ACC112 (cell line): ENCODE data around the gene PDIA4.
"Not testable (repeated sequence)": the region's sequence is repeated elsewhere in the genome, so short reads cannot be mapped to it uniquely, and the experiment has no call there.

ENCODE experiments used
- H2AFZ ChIP-seq: fragments of 200-600 bp; sonication (generic); one replicate; pipeline ENCODE4 v1.6.0; 2017; ENCODE audit warnings: antibody characterized with exemption, low read length; ENCODE audit not compliant: unreplicated experiment
- H3K27ac ChIP-seq: fragments of 200-600 bp; sonication (generic); 2 replicates; pipeline ENCODE4 v1.5.1; 2014; ENCODE audit warnings: low read depth, mild to moderate bottlenecking, antibody characterized with exemption, low read length, moderate library complexity
- H3K27me3 ChIP-seq: fragments of 200-600 bp; sonication (generic); 2 replicates; pipeline ENCODE4 v1.6.1; 2014; ENCODE audit warnings: mild to moderate bottlenecking, antibody characterized with exemption, low read length, moderate library complexity, mixed read lengths; ENCODE audit not compliant: insufficient read depth
- H3K36me3 ChIP-seq: fragments of 200-600 bp; sonication (generic); 2 replicates; pipeline ENCODE4 v1.6.1; 2016; ENCODE audit warnings: mild to moderate bottlenecking, antibody characterized with exemption, low read length, moderate library complexity, mixed read lengths; ENCODE audit not compliant: insufficient read depth
- H3K4me1 ChIP-seq: fragments of 200-600 bp; sonication (generic); one replicate; pipeline ENCODE4 v1.6.1; 2016; ENCODE audit warnings: low read length, mixed read lengths; ENCODE audit not compliant: insufficient read depth, unreplicated experiment, control insufficient read depth
- H3K4me3 ChIP-seq: fragments of 200-600 bp; sonication (generic); 2 replicates; pipeline ENCODE4 v1.5.1; 2014; ENCODE audit warnings: mild to moderate bottlenecking, low read depth, low read length
- H3K79me2 ChIP-seq: fragments of 200-600 bp; sonication (generic); one replicate; pipeline ENCODE4 v1.6.0; 2016; ENCODE audit warnings: low read length; ENCODE audit not compliant: control insufficient read depth, unreplicated experiment, insufficient read depth

The PDIA4 gene

DNA sequence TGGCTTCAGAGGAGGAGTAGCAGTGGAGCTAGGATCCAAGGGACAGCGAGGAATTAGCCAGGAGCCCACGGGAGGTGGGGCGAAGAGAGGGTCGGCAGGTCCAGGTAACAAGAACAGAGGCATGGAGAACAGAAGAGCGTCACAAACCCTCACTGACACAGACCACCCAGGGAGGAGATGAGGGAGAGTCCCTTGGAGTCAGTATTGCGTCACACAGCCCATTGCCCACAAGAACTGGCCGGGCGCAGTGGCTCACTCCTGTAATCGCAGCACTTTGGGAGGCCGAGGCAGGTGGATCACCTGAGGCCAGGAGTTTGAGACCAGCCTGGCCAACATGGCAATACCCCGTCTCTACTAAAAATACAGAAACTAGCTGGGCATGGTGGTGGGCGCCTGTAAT, 15.6 kb downstream of the PDIA4 start:
- H3K27me3 ChIP-seq, H3K4me3 ChIP-seq, H3K79me2 ChIP-seq, H2AFZ ChIP-seq, H3K4me1 ChIP-seq, H3K27ac ChIP-seq, H3K36me3 ChIP-seq: not testable (repeated sequence)

DNA sequence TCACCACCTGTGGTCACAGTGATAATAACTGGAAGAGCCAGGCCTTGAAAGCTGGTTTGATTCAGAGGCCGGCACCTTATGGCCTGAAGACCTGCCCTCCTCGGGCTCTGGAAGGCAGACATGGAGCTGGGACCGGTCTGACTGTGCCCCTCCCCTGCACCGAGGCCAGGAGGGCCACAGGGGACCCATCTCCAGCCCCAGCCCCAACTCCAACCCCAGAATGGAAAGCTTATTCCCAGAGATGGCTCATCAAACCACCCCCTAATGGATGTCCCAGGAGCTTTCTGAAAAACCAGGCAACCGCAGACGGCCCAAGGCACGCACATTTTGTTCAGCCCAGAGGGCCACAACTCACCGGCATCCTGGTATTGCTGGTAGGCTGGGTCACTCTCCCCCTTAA, 16.8 kb downstream of the PDIA4 start:
- no peaks in the 10 kb centered on the region for H3K27me3 ChIP-seq
- H3K4me3 ChIP-seq = no peak overlapping the region
- 0 out of 2 replicates have a peak, but pooled peaks cover under 1% of the 10 kb centered on the region for H3K36me3 ChIP-seq
- H3K4me1 ChIP-seq = no peaks in the 10 kb centered on the region
- H2AFZ ChIP-seq = no peak overlapping the region
- H3K79me2 ChIP-seq = no peaks in the 10 kb centered on the region
- no peak overlapping the region for H3K27ac ChIP-seq

DNA sequence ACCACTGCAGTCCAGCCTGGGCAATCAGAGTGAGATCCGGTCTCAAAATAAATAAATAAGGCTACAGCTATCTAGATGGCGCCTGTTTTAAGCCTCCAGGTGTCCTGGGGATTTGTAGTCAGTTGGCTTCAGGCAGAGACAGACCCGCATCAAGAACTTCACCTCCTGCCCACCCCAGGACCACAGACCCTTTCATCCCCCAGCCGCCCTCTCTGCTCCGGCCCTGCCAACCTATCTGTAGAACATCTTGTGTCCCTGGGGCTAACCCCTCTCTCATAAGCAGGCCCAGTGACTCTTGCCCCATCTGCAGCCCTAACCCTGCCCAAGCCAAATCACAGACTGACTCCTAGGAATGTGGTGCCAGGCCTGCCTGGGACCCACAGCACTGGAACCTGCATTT, 17.9 kb downstream of the PDIA4 start:
- Histone ChIP-seq H3K4me3 (no peak overlapping the region), H3K79me2 (no peaks in the 10 kb centered on the region), H3K36me3 (0 out of 2 replicates have a peak, but pooled peaks cover 5% of the 10 kb centered on the region), H3K27ac (no peak overlapping the region), H3K27me3 (no peaks in the 10 kb centered on the region), H3K4me1 (no peaks in the 10 kb centered on the region), H2AFZ (no peak overlapping the region)

DNA sequence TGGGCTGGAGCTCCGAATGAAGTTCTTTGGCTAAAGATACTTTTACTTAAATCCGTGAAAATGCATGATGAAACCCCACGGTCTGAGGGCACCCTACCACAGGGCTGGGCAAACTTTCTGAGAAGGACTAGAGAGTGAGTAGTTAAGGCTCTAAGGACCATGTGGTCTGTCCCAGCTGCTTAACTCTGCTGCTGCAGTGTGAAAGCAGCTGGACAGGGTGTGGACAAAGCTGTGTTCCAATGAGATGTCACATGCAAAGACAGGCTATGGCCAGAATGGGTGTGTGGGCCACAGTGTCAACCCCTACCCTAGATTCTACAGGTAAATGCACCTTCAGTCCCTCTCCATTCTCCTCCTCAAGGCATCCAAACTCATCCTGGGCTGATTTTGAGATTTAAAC, 18.8 kb downstream of the PDIA4 start:
- H2AFZ ChIP-seq = no peak overlapping the region
- no peak overlapping the region for H3K27ac ChIP-seq
- H3K27me3 ChIP-seq = no peaks in the 10 kb centered on the region
- H3K4me1 ChIP-seq = no peaks in the 10 kb centered on the region
- no peak overlapping the region for H3K4me3 ChIP-seq
- H3K79me2 ChIP-seq = no peaks in the 10 kb centered on the region
- 0 out of 2 replicates have a peak, but pooled peaks cover 5% of the 10 kb centered on the region for H3K36me3 ChIP-seq

DNA sequence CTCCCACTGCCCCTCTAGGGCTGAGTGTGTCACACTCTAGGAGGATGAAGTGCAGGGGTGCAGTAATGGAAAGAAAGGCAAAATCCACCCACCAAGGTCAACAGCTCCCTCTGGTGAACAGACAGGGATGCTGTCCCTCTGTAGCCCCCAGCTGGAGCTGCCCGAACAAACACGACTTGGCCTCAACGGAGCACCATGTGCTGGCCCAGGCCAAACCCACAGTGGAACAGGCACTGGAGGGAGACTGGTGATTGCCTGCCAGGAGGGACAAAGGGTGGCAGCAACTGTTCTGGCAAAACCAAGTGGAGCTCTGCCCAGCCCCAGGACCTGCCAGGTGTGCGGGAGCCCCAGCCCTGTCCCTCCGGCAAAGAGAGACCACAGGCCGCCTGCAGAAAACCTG, 20.7 kb downstream of the PDIA4 start:
- H3K79me2 ChIP-seq = no peaks in the 10 kb centered on the region
- H3K36me3 ChIP-seq = peaks cover 13% of the 10 kb centered on the region; the same call in 1 of the 2 replicates
- no peak overlapping the region for H3K27ac ChIP-seq
- no peak overlapping the region for H3K4me3 ChIP-seq
- H3K27me3 ChIP-seq = no peaks in the 10 kb centered on the region
- H3K4me1 ChIP-seq = no peaks in the 10 kb centered on the region
- no peak overlapping the region for H2AFZ ChIP-seq

DNA sequence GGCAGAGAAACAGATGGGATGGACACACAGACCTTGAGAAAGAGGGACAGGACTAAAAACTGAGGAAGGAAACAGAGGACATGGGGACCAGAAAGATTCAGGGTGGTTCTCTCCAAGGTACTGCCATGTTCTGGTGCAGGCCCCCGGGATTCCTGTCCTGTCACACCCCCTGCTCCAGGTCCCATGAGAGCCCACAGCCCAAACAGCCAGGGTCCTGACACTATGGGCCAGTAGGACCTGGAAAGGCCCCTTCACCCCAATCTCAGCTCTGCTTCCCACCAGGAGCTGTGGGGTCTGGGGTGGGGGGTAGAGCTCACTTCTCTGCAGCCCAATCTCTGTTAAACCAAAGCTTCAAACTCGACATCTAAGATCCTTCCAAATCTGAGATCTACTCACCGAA, 21.2 kb downstream of the PDIA4 start:
- H3K79me2 ChIP-seq = no peaks in the 10 kb centered on the region
- H2AFZ ChIP-seq = no peak overlapping the region
- no peaks in the 10 kb centered on the region for H3K4me1 ChIP-seq
- no peaks in the 10 kb centered on the region for H3K27me3 ChIP-seq
- no peak overlapping the region for H3K27ac ChIP-seq
- no peak overlapping the region for H3K4me3 ChIP-seq
- peaks cover 13% of the 10 kb centered on the region; the same call in 1 of the 2 replicates for H3K36me3 ChIP-seq

DNA sequence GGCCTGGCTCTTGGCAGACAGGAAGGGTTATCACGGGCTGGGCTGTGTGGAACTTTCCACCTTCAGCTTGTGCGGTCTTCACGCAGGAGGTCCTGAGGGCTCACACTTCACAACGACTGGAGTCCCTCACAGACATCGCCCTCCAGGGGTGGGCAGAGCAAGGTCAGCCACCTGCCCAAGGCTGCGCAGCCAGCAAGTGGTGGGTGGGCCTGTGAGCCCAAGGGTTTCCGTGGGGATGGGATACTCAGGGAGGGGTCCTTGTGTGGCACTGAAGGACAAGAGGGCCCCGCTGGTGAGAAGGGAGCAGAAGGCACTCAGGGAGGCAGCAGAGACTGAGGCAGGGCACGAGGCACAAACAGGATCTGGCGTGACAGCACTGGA, 22.0 kb downstream of the PDIA4 start:
- no peak overlapping the region for H3K4me3 ChIP-seq
- no peaks in the 10 kb centered on the region for H3K79me2 ChIP-seq
- H3K27me3 ChIP-seq = no peaks in the 10 kb centered on the region
- H3K36me3 ChIP-seq = peaks cover 13% of the 10 kb centered on the region; the same call in 1 of the 2 replicates
- H2AFZ ChIP-seq = no peak overlapping the region
- no peaks in the 10 kb centered on the region for H3K4me1 ChIP-seq
- H3K27ac ChIP-seq = no peak overlapping the region

DNA sequence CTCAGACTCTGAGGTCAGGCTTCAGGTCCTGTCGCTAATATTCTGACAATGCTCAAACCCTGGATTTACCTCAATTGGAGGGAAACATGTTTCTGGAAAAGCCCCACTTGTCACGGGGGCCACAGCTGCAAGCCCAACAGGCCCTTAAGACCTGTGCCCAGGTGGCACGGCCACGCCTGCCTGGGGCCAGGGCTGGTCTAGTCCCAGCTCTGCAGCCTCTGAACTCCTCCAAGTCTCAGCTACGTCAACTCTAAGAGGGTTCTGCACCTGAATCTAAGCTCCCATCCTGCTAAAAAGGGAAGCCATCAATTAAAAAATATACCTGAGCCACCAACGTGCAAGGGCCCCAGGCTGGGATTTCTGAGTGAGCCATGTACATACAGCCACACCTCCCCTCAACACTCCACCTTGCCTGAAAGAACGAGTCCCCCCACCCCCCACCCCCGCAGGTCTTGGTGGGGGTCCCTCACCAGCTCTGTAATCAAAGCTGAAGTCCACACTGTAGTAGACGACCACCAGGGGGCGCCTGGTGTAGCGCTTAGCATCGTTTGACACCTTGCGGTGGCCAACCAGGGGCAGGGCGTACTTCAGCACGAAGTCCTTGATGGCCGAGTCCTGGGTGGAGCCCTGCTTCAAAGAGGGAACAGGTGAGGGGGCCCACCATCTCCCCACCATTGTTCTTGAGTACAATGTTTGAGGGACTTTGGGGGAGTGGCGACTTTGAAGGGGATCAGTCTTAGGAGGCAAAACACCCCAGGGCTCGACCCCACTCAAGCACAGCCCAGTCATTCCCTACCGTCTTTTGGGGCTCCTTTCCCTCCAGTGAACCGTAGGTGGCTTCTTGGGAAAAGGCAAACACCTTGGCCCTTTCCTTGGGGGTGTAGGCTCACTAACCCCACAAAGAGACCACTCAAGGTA, 22.6 kb downstream of the PDIA4 start:
- Histone ChIP-seq H3K4me1 (no peaks in the 10 kb centered on the region), H3K79me2 (no peaks in the 10 kb centered on the region), H3K27ac (no peak overlapping the region), H3K36me3 (peaks cover 13% of the 10 kb centered on the region; the same call in 1 of the 2 replicates), H3K4me3 (no peak overlapping the region), H2AFZ (no peak overlapping the region), H3K27me3 (no peaks in the 10 kb centered on the region)

DNA sequence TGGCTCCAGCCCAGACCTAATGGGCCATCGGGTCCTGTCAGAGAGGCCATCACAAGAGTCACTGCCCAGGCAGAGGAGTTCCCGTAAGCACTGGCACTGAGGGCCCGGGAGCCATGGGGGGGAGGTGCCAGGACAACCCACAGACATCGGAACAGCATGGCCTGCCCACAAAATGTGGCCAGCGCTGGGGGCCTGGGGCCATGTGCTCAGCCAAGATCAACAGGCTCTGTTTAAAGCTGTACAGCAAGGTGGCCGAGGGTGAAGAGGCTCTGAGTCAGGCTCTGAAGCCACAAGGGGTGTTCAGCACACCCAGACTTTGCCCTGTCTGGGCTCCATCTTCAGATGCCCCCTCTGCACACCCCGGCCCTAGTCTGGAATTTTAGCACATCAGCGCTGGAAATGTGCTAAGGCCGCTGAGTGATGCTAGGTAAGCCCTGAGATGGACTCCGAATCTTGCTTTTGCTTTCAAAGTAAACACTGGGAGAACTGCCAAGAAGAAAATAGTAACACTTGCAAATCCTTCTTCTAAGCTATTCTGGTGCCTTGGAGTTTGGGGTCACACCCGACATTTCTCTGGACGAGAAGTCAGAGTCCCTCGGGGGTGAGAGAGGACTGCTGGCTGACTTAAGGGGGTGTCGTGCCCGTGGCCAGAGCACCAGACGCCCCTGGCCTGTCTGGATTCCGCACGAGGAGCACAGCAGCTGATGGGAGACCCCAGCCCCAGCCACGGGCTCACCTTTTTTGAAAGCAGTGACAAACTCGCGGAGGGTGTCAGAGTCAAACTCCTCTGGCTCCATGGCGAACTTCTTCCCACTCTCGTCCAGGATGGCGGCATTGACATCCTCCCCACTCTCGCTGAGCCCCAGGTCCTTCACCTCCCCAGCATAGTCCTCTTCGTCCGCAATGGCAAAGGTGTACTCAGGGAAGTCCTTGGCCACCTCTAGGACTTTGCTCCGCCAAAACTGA, 23.6 kb downstream of the PDIA4 start:
- Histone ChIP-seq H3K27ac (no peak overlapping the region), H3K79me2 (no peaks in the 10 kb centered on the region), H3K27me3 (no peaks in the 10 kb centered on the region), H3K4me1 (no peaks in the 10 kb centered on the region), H3K36me3 (peaks cover 13% of the 10 kb centered on the region; the same call in 1 of the 2 replicates), H3K4me3 (no peak overlapping the region), H2AFZ (no peak overlapping the region)

DNA sequence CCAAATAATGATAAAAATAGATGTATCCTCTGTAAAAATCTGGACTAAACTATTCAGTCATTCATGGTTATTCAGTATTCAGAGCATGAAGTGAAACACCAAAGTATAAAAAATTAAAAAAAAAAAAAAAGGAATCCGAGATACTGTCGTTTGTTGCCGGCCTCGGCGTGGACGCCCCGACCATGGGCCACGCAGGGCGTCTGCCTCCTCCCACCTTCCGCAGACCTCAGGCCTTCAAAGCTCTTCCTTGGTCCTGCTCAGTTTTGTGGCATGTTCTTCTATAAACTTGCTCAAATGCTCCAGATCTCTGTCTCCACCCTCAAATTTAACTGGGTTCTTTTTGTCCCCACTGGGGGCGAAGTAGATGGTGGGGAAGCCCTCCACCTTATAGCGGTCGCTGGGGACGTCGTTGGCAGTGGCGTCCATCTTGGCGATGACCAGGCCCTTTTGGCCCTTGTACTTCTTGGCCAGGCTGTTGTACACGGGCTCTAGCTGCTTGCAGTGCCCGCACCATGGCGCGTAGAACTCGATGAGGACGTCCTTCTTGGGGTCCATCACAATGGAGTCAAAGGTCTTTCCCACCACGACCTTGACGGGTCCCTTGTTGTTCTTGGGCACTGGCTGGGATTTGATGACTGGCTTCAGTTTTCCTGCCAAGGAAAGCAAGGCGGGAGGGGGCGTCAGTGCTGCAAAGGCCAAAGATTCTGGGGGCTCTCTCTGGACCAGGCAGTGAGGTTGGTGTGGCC, 24.6 kb downstream of the PDIA4 start:
- H3K4me1 ChIP-seq = no peaks in the 10 kb centered on the region
- no peaks in the 10 kb centered on the region for H3K79me2 ChIP-seq
- no peak overlapping the region for H3K27ac ChIP-seq
- peaks cover 13% of the 10 kb centered on the region; the same call in 1 of the 2 replicates for H3K36me3 ChIP-seq
- H3K4me3 ChIP-seq = no peak overlapping the region
- H3K27me3 ChIP-seq = no peaks in the 10 kb centered on the region
- no peak overlapping the region for H2AFZ ChIP-seq
